ENCODE data around the gene PCSK7. TPM values are rescaled to one million over a fixed set of nuclear protein-coding genes. Genes with fewer than 3 reads are reported as not detected.
"Not testable (repeated sequence)": the region's sequence is repeated elsewhere in the genome, so short reads cannot be mapped to it uniquely, and the experiment has no call there.

Gene PCSK7
- total RNA-seq, 4 donors from 2014 or later: 37.6 to 83.2 (median 56.0) TPM

DNA sequence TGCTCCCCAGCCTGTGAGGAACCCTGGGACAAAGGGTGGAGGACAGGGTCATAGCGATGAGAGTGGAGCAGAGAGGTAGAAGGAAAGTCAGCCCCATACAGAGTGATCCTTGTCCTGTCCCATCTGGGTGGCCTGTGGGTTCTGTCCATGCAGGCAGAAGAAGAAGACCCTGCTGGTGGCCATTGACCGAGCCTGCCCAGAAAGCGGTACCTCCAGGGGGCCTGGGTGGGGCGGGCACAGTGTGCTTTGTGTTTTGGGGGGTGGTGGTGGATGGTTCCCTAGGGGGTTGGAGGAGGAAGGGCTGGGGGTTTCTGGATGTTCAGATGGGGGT, 45.5 kb downstream of the PCSK7 start:
- TF ChIP-seq POLR2A (IDR thresholded peaks at IDR 0.05) (no peak), CTCF (IDR thresholded peaks at IDR 0.05) (no peak)
- intact Hi-C loops (cut with DNase I; ENCODE audit: low total_unique reads): no loop called here
- WGBS, 2 donors: 98 to 100% methylated on average over 4 of the region's 4 CpGs
- DNase-seq (ENCODE audit: low spot score in 2 of 2): peak in 1 of 2 donors; percentile 70
- no peak overlapping the region for H3K4me3 ChIP-seq (ENCODE audit: low read depth, poor library complexity, severe bottlenecking)

DNA sequence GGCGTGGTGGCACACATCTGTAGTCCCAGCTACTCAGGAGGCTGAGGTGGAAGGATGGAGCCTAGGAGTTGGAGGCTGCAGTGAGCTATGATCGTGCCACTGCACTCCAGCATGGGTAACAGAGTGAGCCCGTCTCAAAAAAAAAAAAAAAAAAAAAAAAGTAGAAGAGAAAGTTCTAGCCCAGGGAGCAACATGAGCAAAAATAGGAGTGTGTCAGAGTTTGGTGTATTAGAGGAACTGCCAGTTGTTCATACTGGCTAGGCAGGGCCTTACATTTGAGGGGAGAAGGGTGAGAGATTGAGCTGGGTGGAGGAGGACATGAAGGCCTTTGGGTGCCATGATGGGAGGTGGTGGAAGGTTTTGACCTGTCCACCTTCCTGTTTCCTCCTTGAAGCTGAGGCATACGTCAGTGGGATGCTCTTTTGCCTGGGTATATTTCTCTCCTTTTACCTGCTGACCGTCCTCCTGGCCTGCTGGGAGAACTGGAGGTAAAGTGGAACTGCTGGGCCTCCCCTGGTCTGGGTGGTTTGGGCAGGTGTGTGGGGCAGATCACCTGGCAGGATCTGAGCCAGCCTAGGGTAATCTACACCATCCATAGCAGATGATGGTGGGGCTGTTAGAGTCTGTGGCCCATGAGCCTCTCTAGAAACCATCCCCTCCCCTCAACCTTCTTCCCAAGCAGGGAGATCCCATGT, 46.0 kb downstream of the PCSK7 start:
- H3K4me3 ChIP-seq (ENCODE audit: low read depth, poor library complexity, severe bottlenecking): no peak overlapping the region
- intact Hi-C loops (cut with DNase I; ENCODE audit: low total_unique reads): no loop called here
- peak in 1 of 2 donors; percentile 68 for DNase-seq (ENCODE audit: low spot score in 2 of 2)
- WGBS, 2 donors: 79 to 85% methylated on average over 5 of the region's 5 CpGs
- TF ChIP-seq POLR2A (IDR thresholded peaks at IDR 0.05) (no peak), CTCF (IDR thresholded peaks at IDR 0.05) (no peak)

- TF ChIP-seq POLR2A (IDR thresholded peaks at IDR 0.05) (no peak), CTCF (IDR thresholded peaks at IDR 0.05) (no peak)
- peak in 1 of 2 donors; percentile 79 for DNase-seq (ENCODE audit: low spot score in 2 of 2)
- WGBS, 2 donors: 70 to 72% methylated on average over 11 of the region's 11 CpGs
- intact Hi-C loops (cut with DNase I; ENCODE audit: low total_unique reads): no loop called here
- no peak overlapping the region for H3K4me3 ChIP-seq (ENCODE audit: low read depth, poor library complexity, severe bottlenecking)
These were observed 48.0 kb downstream of the PCSK7 start for GRCh38 chr11:117183724-117184349.

DNA sequence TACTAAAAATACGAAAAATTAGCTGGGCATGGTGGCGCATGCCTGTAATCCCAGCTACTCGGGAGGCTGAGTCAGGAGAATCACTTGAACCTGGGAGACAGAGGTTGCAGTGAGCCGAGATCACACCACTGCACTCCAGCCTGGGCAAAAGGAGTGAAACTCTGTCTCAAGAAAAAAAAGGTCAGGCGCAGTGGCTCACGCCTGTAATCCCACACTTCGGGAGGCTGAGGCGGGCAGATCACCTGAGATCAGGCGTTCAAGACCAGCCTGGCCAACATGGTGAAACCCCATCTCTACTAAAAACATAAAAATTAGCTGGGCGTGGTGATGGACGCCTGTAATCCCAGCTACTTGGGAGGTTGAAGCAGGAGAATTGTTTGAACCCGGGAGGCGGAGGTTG, 48.7 kb downstream of the PCSK7 start:
- 88 to 91% methylated on average over 13 of the region's 13 CpGs for WGBS, 2 donors
- peak in 1 of 2 donors; percentile 18 for DNase-seq (ENCODE audit: low spot score in 2 of 2)
- intact Hi-C loops (cut with DNase I; ENCODE audit: low total_unique reads); H3K4me3 ChIP-seq (ENCODE audit: low read depth, poor library complexity, severe bottlenecking): not testable (repeated sequence)

- WGBS, 2 donors: 91 to 96% methylated on average over 10 of the region's 10 CpGs
- no peak overlapping the region for H3K4me3 ChIP-seq (ENCODE audit: low read depth, poor library complexity, severe bottlenecking)
- intact Hi-C loops (cut with DNase I; ENCODE audit: low total_unique reads): no loop called here
- no peak for TF ChIP-seq CTCF (IDR thresholded peaks at IDR 0.05)
- TF ChIP-seq POLR2A (IDR thresholded peaks at IDR 0.05): no peak
- peak in 1 of 2 donors; percentile 72 for DNase-seq (ENCODE audit: low spot score in 2 of 2)
These were observed 49.3 kb downstream of the PCSK7 start for GRCh38 chr11:117182551-117182935.

- TF ChIP-seq POLR2A (IDR thresholded peaks at IDR 0.05) (no peak), CTCF (IDR thresholded peaks at IDR 0.05) (no peak)
- 87 to 94% methylated on average over 13 to 22 of the region's 22 CpGs for WGBS, 2 donors
- DNase-seq (ENCODE audit: low spot score in 2 of 2): peak in 1 of 2 donors; percentile 78
- intact Hi-C loops (cut with DNase I; ENCODE audit: low total_unique reads): no loop called here
- no peak overlapping the region for H3K4me3 ChIP-seq (ENCODE audit: low read depth, poor library complexity, severe bottlenecking)
These were observed 50.0 kb downstream of the PCSK7 start for GRCh38 chr11:117181586-117182550.

Measured in lower leg skin (tissue), 4 donors.